Stimulated activated CD4-positive, alpha-beta T cell treated with anti-CD3 and anti-CD28 coated beads, Interleukin-2, amount 100 ng/mL, for 4 hours (primary cell): Measurements from ENCODE around the gene HDLBP.

Experiments used
- DNase-seq: peaks from one replicate; pipeline ENCODE4 v3.0.0-alpha.2; 2020; ENCODE audit warnings: low read depth

The HDLBP gene

GRCh38 chr2:241315093-241315878 is at the start of gene HDLBP:
Gene HDLBP, minus strand, starts transcription at chr2:241315672. Its CDS starts 48,803 bp downstream, at chr2:241266869.
- DNase-seq = peak; percentile 100

- DNase-seq = no peak
These were observed 49.3 kb upstream of the HDLBP start for GRCh38 chr2:241364781-241365180.

- no peak for DNase-seq
These were observed 48.0 kb upstream of the HDLBP start for GRCh38 chr2:241363426-241363825.

- DNase-seq = no peak
These were observed 44.1 kb upstream of the HDLBP start for GRCh38 chr2:241359481-241360045.

- no peak for DNase-seq
These were observed 43.0 kb upstream of the HDLBP start for GRCh38 chr2:241358470-241358869.

GRCh38 chr2:241357531-241357930 is 42.1 kb upstream of the HDLBP start:
- no peak for DNase-seq

- DNase-seq = no peak
These were observed 41.4 kb upstream of the HDLBP start for GRCh38 chr2:241356871-241357260.

GRCh38 chr2:241355983-241356870 is 40.8 kb upstream of the HDLBP start, which contains the start of gene FARP2:
Gene FARP2, plus strand, starts transcription at chr2:241356285. Its CDS starts 16,823 bp downstream, at chr2:241373108.
- DNase-seq = peak; percentile 98

- DNase-seq = peak; percentile 59
These were observed 39.5 kb upstream of the HDLBP start for GRCh38 chr2:241354668-241355658.

GRCh38 chr2:241352227-241352626 is 36.8 kb upstream of the HDLBP start:
- no peak for DNase-seq

GRCh38 chr2:241351640-241352031 is 36.2 kb upstream of the HDLBP start:
- no peak for DNase-seq

- no peak for DNase-seq
These were observed 35.6 kb upstream of the HDLBP start for GRCh38 chr2:241350878-241351639.

GRCh38 chr2:241350530-241350877 is 35.0 kb upstream of the HDLBP start:
- DNase-seq = no peak

- no peak for DNase-seq
These were observed 34.5 kb upstream of the HDLBP start for GRCh38 chr2:241349941-241350340.

GRCh38 chr2:241344925-241345651 is 29.6 kb upstream of the HDLBP start:
- no peak for DNase-seq

- DNase-seq = no peak
These were observed 25.2 kb upstream of the HDLBP start for GRCh38 chr2:241340631-241341163.

- DNase-seq = no peak
These were observed 24.6 kb upstream of the HDLBP start for GRCh38 chr2:241339839-241340630.

GRCh38 chr2:241334813-241335212 is 19.3 kb upstream of the HDLBP start:
- no peak for DNase-seq

GRCh38 chr2:241330616-241330981 is 15.1 kb upstream of the HDLBP start:
- no peak for DNase-seq
